Liver (tissue), 9 donors: ENCODE measurements around the gene MRFAP1. TPM values are rescaled to one million over a fixed set of nuclear protein-coding genes. Genes with fewer than 3 reads are reported as not detected.

Source experiments
- DNase-seq: peaks from one replicate; pipeline ENCODE4 v3.0.0-alpha.2; 2017; ENCODE audit warnings: low spot score
- H3K27ac ChIP-seq, 2 donors: one replicate each; pipeline ENCODE4 v1.7.0; 2013; ENCODE audit warnings: inconsistent platforms in 2 of 2, low read length in 2 of 2, control low read depth in 1 of 2, low read depth in 1 of 2, mild to moderate bottlenecking in 1 of 2
- H3K27me3 ChIP-seq, 4 donors: one replicate each; pipeline versions ENCODE4 v1.6.1 to v1.7.0; 2013; ENCODE audit warnings: low read length in 3 of 4, inconsistent platforms in 1 of 4, mild to moderate bottlenecking in 1 of 4, moderate library complexity in 1 of 4; ENCODE audit not compliant: control insufficient read depth in 4 of 4, insufficient read depth in 4 of 4
- H3K36me3 ChIP-seq, 4 donors: one replicate each; pipeline versions ENCODE4 v1.6.1 to v1.7.0; 2013; ENCODE audit warnings: low read length in 3 of 4, mild to moderate bottlenecking in 3 of 4, low read depth in 1 of 4, moderate library complexity in 1 of 4; ENCODE audit not compliant: control insufficient read depth in 4 of 4, insufficient read depth in 3 of 4
- H3K4me1 ChIP-seq, 4 donors: one replicate each; pipeline versions ENCODE4 v1.6.1 to v1.7.0; 2013; ENCODE audit warnings: low read length in 3 of 4, mild to moderate bottlenecking in 3 of 4, moderate library complexity in 1 of 4; ENCODE audit not compliant: control insufficient read depth in 4 of 4, insufficient read depth in 4 of 4
- H3K4me3 ChIP-seq, 3 donors: one replicate each; pipeline versions ENCODE4 v1.6.1 to v1.7.0; 2013; ENCODE audit warnings: low read length in 3 of 3, control low read depth in 1 of 3, low read depth in 1 of 3, mild to moderate bottlenecking in 1 of 3
- H3K9ac ChIP-seq, 2 donors: one replicate each; pipeline ENCODE4 v1.7.0; 2013; ENCODE audit warnings: low read length in 2 of 2, mild to moderate bottlenecking in 2 of 2, moderate library complexity in 2 of 2, control low read depth in 1 of 2, low read depth in 1 of 2
- H3K9me3 ChIP-seq, 4 donors: one replicate each; pipeline versions ENCODE4 v1.6.1 to v1.7.0; 2013; ENCODE audit warnings: low read length in 3 of 4; ENCODE audit not compliant: control insufficient read depth in 4 of 4
- EGR1 ChIP-seq, 2 donors: IDR thresholded peaks; 2 replicates each; pipeline ENCODE4 v1.6.1; 2016 to 2018; ENCODE audit warnings: antibody characterized with exemption in 2 of 2, low read depth in 2 of 2
- FOXA1 ChIP-seq: IDR thresholded peaks from 2 replicates; pipeline ENCODE4 v1.6.1; 2016; ENCODE audit warnings: antibody characterized with exemption
- FOXA2 ChIP-seq: IDR thresholded peaks from 2 replicates; pipeline ENCODE4 v1.6.1; 2016; ENCODE audit warnings: antibody characterized with exemption
- HNF4A ChIP-seq, 2 donors: conservative IDR thresholded peaks; 2 replicates each; pipeline ENCODE4 v1.6.1; 2016; ENCODE audit warnings: antibody characterized with exemption in 2 of 2, mild to moderate bottlenecking in 2 of 2
- HNF4G ChIP-seq: IDR thresholded peaks from 2 replicates; pipeline ENCODE4 v1.6.1; 2016; ENCODE audit warnings: antibody characterized with exemption
- JUND ChIP-seq, 2 donors: IDR thresholded peaks; 2 replicates each; pipeline ENCODE4 v1.6.1; 2016; ENCODE audit warnings: antibody characterized with exemption in 2 of 2
- NR2F2 ChIP-seq: IDR thresholded peaks from 2 replicates; pipeline ENCODE4 v1.6.1; 2016; ENCODE audit warnings: antibody characterized with exemption
- RAD21 ChIP-seq, 2 donors: IDR thresholded peaks; 2 replicates each; pipeline ENCODE4 v1.6.1; 2016; ENCODE audit warnings: antibody characterized with exemption in 2 of 2, mild to moderate bottlenecking in 2 of 2
- SP1 ChIP-seq: IDR thresholded peaks from 2 replicates; pipeline ENCODE4 v1.6.1; 2018; ENCODE audit warnings: antibody characterized with exemption, mild to moderate bottlenecking
- TAF1 ChIP-seq: conservative IDR thresholded peaks from 2 replicates; pipeline ENCODE4 v1.6.1; 2016; ENCODE audit warnings: antibody characterized with exemption, mild to moderate bottlenecking
- WGBS: extraction: QIAGEN DNeasy Blood & Tissue Kit; methylation state at CpG from one replicate; pipeline ENCODE4 v1.1.7; 2013; 5-methylcytosine and 5-hydroxymethylcytosine counted together
- polyA plus RNA-seq, 2 donors: library from polyadenylated mRNA; stranded (reverse) in 1 of 2; unstranded in 1 of 2; fragments of 200-250 nt in 1 of 2; fragments of >200 nt in 1 of 2; fragmentation: Nextera tagmentation in 1 of 2; extraction: Ambion mirVana in 1 of 2; gene quantifications; one replicate each; pipeline versions ENCODE4 v1.2.1 to v1.2.3, GENCODE V29; 2013 to 2015
- total RNA-seq, 2 donors: library from RNA; depleted of rRNA; stranded (reverse); fragments of >200 nt; gene quantifications; one replicate each; pipeline ENCODE4 v1.2.3, GENCODE V29; 2014
- TF ChIP-seq, protein P1 (sequence below): IDR thresholded peaks from 2 replicates; pipeline ENCODE4 v1.6.1; 2016; ENCODE audit warnings: antibody characterized with exemption
- TF ChIP-seq, protein P2 (sequence below): IDR thresholded peaks from 2 replicates; pipeline ENCODE4 v1.6.1; 2016; ENCODE audit warnings: antibody characterized with exemption
- TF ChIP-seq, protein P3 (sequence below): IDR thresholded peaks from 2 replicates; pipeline ENCODE4 v1.6.1; 2016; ENCODE audit warnings: antibody characterized with exemption
- TF ChIP-seq, protein P4 (sequence below): fragments of 150-350 bp; IDR thresholded peaks from 2 replicates; pipeline ENCODE4 v1.5.1; 2017; ENCODE audit warnings: improper control_type of control experiment, low read depth, low read length; ENCODE audit not compliant: missing input control
- TF ChIP-seq, protein P5 (sequence below): IDR thresholded peaks from 2 replicates; pipeline ENCODE4 v1.6.1; 2016; ENCODE audit warnings: antibody characterized with exemption, mild to moderate bottlenecking
- donor health status: healthy.
- donor health status: healthy.
- donor health status: healthy.
- donor health status: healthy.
- donor health status: healthy.

MRFAP1 gene
- total and polyA plus RNA-seq, 4 donors, result 78.5 to 176 (median 104) TPM

DNA sequence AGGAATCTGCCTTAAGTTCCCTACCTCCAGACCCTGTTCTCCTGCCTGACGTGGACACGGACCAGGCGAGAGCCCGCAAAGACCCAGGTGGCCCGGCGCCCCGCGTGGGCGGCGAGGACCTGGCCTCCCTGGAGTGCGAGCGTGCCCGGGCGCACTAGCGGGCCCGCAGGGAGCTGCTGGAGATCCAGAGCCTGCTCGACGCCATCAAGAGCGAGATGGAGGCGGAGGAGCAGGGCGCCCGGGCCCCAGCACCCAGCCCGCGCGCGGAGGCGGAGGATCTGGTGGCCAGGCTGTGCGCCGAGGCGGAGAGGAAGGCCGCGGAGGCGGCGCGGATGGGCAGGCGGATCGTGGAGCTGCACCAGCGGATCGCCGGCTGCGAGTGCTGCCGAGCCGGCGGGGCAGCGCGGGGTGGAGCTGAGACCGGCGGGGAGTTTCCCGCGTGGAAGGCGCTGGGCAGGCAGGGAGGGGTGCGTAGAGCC is 18.2 kb downstream of the MRFAP1 start:
- H3K4me3 ChIP-seq, result peak overlapping the region in 1 of 3 donors; percentile 49
- WGBS, result 9% methylated on average over 52 of the region's 52 CpGs
- DNase-seq, result no peak

DNA sequence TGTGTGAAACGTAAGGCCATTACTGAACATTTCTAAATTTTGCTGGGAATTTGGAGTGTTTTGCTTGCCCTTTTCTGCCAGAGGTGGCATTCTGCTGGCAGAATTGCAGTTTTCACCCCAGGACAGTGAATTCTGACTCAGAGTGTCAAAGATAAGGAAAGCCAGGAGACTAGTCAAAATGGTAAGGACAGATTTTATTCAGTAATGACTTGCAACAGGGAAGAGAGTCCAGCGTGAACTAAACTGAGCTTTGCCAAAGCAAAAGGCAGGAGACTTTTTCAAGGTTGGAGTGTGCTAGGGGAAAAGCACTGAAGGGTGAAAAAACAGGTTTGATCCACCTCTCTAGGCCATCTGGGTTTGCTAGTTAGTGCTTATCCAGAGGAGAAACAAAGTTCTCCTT is 19.4 kb downstream of the MRFAP1 start:
- Histone ChIP-seq H3K9me3 (no peaks in the 10 kb centered on the region), H3K9ac (no peak overlapping the region), H3K36me3 (no peaks in the 10 kb centered on the region), H3K27me3 (peaks cover 0 to 3% (median under 1%) of the 10 kb centered on the region in 4 donors), H3K27ac (no peak overlapping the region), H3K4me1 (peaks cover 0 to 10% (median 5%) of the 10 kb centered on the region in 4 donors), H3K4me3 (no peak overlapping the region)
- DNase-seq, result no peak
- WGBS, result 91% methylated on average over 2 of the region's 2 CpGs
- TF ChIP-seq, protein P1, sequence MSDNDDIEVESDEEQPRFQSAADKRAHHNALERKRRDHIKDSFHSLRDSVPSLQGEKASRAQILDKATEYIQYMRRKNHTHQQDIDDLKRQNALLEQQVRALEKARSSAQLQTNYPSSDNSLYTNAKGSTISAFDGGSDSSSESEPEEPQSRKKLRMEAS, result no peak
- TF ChIP-seq HNF4G (no peak), FOXA1 (no peak), JUND (IDR thresholded peaks at IDR 0.05) (no peak), FOXA2 (no peak), TAF1 (no peak), EGR1 (IDR thresholded peaks at IDR 0.05; ENCODE audit: low read depth in 2 of 2) (no peak), RAD21 (IDR thresholded peaks at IDR 0.05) (no peak), SP1 (no peak)
- TF ChIP-seq, protein P2, sequence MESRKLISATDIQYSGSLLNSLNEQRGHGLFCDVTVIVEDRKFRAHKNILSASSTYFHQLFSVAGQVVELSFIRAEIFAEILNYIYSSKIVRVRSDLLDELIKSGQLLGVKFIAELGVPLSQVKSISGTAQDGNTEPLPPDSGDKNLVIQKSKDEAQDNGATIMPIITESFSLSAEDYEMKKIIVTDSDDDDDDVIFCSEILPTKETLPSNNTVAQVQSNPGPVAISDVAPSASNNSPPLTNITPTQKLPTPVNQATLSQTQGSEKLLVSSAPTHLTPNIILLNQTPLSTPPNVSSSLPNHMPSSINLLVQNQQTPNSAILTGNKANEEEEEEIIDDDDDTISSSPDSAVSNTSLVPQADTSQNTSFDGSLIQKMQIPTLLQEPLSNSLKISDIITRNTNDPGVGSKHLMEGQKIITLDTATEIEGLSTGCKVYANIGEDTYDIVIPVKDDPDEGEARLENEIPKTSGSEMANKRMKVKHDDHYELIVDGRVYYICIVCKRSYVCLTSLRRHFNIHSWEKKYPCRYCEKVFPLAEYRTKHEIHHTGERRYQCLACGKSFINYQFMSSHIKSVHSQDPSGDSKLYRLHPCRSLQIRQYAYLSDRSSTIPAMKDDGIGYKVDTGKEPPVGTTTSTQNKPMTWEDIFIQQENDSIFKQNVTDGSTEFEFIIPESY, result no peak
- TF ChIP-seq, protein P3, sequence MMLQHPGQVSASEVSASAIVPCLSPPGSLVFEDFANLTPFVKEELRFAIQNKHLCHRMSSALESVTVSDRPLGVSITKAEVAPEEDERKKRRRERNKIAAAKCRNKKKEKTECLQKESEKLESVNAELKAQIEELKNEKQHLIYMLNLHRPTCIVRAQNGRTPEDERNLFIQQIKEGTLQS, result no peak

More for the DNA sequence above, 18.2 kb downstream of the MRFAP1 start:
- H3K27me3 ChIP-seq, result peaks cover 0 to 3% (median under 1%) of the 10 kb centered on the region in 4 donors
- H3K27ac ChIP-seq, result no peak overlapping the region
- no peak overlapping the region for H3K9ac ChIP-seq
- H3K9me3 ChIP-seq, result no peaks in the 10 kb centered on the region
- peaks cover 0 to 10% (median 4%) of the 10 kb centered on the region in 4 donors for H3K4me1 ChIP-seq
- TF ChIP-seq HNF4A (conservative IDR thresholded peaks at IDR 0.05), result no peak
- TF ChIP-seq HNF4G, result no peak
- no peak for TF ChIP-seq JUND (IDR thresholded peaks at IDR 0.05)
- TF ChIP-seq, protein P4, sequence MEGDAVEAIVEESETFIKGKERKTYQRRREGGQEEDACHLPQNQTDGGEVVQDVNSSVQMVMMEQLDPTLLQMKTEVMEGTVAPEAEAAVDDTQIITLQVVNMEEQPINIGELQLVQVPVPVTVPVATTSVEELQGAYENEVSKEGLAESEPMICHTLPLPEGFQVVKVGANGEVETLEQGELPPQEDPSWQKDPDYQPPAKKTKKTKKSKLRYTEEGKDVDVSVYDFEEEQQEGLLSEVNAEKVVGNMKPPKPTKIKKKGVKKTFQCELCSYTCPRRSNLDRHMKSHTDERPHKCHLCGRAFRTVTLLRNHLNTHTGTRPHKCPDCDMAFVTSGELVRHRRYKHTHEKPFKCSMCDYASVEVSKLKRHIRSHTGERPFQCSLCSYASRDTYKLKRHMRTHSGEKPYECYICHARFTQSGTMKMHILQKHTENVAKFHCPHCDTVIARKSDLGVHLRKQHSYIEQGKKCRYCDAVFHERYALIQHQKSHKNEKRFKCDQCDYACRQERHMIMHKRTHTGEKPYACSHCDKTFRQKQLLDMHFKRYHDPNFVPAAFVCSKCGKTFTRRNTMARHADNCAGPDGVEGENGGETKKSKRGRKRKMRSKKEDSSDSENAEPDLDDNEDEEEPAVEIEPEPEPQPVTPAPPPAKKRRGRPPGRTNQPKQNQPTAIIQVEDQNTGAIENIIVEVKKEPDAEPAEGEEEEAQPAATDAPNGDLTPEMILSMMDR, result no peak
- TF ChIP-seq, protein P1, result no peak
- TF ChIP-seq, protein P2, result no peak
- no peak for TF ChIP-seq NR2F2
- TF ChIP-seq, protein P5, sequence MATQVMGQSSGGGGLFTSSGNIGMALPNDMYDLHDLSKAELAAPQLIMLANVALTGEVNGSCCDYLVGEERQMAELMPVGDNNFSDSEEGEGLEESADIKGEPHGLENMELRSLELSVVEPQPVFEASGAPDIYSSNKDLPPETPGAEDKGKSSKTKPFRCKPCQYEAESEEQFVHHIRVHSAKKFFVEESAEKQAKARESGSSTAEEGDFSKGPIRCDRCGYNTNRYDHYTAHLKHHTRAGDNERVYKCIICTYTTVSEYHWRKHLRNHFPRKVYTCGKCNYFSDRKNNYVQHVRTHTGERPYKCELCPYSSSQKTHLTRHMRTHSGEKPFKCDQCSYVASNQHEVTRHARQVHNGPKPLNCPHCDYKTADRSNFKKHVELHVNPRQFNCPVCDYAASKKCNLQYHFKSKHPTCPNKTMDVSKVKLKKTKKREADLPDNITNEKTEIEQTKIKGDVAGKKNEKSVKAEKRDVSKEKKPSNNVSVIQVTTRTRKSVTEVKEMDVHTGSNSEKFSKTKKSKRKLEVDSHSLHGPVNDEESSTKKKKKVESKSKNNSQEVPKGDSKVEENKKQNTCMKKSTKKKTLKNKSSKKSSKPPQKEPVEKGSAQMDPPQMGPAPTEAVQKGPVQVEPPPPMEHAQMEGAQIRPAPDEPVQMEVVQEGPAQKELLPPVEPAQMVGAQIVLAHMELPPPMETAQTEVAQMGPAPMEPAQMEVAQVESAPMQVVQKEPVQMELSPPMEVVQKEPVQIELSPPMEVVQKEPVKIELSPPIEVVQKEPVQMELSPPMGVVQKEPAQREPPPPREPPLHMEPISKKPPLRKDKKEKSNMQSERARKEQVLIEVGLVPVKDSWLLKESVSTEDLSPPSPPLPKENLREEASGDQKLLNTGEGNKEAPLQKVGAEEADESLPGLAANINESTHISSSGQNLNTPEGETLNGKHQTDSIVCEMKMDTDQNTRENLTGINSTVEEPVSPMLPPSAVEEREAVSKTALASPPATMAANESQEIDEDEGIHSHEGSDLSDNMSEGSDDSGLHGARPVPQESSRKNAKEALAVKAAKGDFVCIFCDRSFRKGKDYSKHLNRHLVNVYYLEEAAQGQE, result no peak
- TF ChIP-seq FOXA2, result no peak
- TF ChIP-seq SP1, result no peak
- no peak for TF ChIP-seq FOXA1
- no peaks in the 10 kb centered on the region for H3K36me3 ChIP-seq
